ENCODE measurements around the gene CLCN1. TPM values are rescaled to one million over a fixed set of nuclear protein-coding genes. Genes with fewer than 3 reads are reported as not detected.

Gene CLCN1
- total RNA-seq, 1 donor from 2014 or later, result not detected

DNA sequence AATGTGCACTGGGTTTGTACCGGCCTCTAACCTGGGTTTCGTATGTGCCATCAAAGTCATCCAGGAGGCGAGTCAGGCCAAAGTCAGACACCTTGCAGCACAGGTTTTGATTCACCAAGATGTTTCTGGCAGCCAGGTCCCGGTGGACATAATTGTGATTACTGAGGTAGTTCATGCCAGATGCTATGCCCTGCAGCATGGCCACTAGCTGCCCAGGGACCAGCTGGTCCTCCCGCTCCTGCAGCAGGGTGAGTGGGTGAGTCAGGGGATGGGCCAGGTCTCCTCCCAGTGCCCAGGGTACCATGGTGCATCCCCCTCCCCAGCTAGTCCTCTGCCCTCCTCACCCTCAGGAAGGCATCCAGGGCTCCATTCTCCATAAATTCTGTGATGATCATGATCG, 78.9 kb downstream of the CLCN1 start:
- peaks cover 0 to 12% of the 10 kb centered on the region in 2 donors for H3K36me3 ChIP-seq
- H3K27me3 ChIP-seq, result no peaks in the 10 kb centered on the region
- intact Hi-C loops (cut with DNase I), result no loop called here
- H3K27ac ChIP-seq, result no peak overlapping the region
- DNase-seq (ENCODE audit: extremely low spot score in 2 of 2), result no peak
- H3K4me3 ChIP-seq, result no peak overlapping the region
- H3K9me3 ChIP-seq, result no peaks in the 10 kb centered on the region
- TF ChIP-seq POLR2A (IDR thresholded peaks at IDR 0.05), result no peak
- no peak for TF ChIP-seq POLR2AphosphoS5 (IDR thresholded peaks at IDR 0.05; ENCODE audit: insufficient read depth in 1 of 2, low read depth in 1 of 2)
- TF ChIP-seq, protein P1, sequence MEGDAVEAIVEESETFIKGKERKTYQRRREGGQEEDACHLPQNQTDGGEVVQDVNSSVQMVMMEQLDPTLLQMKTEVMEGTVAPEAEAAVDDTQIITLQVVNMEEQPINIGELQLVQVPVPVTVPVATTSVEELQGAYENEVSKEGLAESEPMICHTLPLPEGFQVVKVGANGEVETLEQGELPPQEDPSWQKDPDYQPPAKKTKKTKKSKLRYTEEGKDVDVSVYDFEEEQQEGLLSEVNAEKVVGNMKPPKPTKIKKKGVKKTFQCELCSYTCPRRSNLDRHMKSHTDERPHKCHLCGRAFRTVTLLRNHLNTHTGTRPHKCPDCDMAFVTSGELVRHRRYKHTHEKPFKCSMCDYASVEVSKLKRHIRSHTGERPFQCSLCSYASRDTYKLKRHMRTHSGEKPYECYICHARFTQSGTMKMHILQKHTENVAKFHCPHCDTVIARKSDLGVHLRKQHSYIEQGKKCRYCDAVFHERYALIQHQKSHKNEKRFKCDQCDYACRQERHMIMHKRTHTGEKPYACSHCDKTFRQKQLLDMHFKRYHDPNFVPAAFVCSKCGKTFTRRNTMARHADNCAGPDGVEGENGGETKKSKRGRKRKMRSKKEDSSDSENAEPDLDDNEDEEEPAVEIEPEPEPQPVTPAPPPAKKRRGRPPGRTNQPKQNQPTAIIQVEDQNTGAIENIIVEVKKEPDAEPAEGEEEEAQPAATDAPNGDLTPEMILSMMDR (IDR thresholded peaks at IDR 0.05), result no peak
- H3K4me1 ChIP-seq, result peaks cover 30% of the 10 kb centered on the region

GRCh38 chr7:143395187-143396149, 79.6 kb downstream of the CLCN1 start:
- Histone ChIP-seq H3K9me3 (no peaks in the 10 kb centered on the region), H3K4me1 (peaks cover 27% of the 10 kb centered on the region), H3K27me3 (no peaks in the 10 kb centered on the region), H3K4me3 (no peak overlapping the region), H3K36me3 (peaks cover 0 to 8% of the 10 kb centered on the region in 2 donors), H3K27ac (no peak overlapping the region)
- intact Hi-C loops (cut with DNase I), result no loop called here
- no peak for DNase-seq (ENCODE audit: extremely low spot score in 2 of 2)
- TF ChIP-seq, protein P1 (IDR thresholded peaks at IDR 0.05), result no peak
- TF ChIP-seq POLR2AphosphoS5 (IDR thresholded peaks at IDR 0.05; ENCODE audit: insufficient read depth in 1 of 2, low read depth in 1 of 2) (no peak), POLR2A (IDR thresholded peaks at IDR 0.05) (no peak)

DNA sequence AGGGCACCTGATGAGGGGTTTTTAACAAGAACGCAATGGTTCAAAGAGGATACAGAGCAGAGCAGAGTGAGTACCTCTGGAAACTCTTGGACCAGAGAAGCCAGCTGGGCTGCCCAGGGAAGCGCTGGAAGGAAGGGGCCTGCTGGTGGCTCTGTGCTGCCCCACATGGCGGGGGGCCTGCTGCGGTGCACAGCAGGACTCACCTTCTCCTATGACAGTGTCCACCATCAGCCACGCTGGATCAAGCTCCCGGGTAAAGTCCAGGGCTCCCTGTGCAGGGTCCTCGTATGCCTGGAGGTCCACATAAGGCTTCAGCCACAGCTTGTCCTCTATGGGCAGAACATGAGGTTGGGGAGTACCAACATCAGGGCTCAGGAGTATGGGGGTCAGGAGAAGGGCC, 80.3 kb downstream of the CLCN1 start:
- Histone ChIP-seq H3K4me1 (peaks cover 20% of the 10 kb centered on the region), H3K27ac (no peak overlapping the region), H3K9me3 (no peaks in the 10 kb centered on the region), H3K4me3 (no peak overlapping the region), H3K36me3 (peaks cover 0 to under 1% of the 10 kb centered on the region in 2 donors), H3K27me3 (no peaks in the 10 kb centered on the region)
- TF ChIP-seq POLR2AphosphoS5 (IDR thresholded peaks at IDR 0.05; ENCODE audit: insufficient read depth in 1 of 2, low read depth in 1 of 2) (no peak), POLR2A (IDR thresholded peaks at IDR 0.05) (no peak)
- TF ChIP-seq, protein P1 (IDR thresholded peaks at IDR 0.05), result no peak
- intact Hi-C loops (cut with DNase I), result no loop called here
- no peak for DNase-seq (ENCODE audit: extremely low spot score in 2 of 2)

DNA sequence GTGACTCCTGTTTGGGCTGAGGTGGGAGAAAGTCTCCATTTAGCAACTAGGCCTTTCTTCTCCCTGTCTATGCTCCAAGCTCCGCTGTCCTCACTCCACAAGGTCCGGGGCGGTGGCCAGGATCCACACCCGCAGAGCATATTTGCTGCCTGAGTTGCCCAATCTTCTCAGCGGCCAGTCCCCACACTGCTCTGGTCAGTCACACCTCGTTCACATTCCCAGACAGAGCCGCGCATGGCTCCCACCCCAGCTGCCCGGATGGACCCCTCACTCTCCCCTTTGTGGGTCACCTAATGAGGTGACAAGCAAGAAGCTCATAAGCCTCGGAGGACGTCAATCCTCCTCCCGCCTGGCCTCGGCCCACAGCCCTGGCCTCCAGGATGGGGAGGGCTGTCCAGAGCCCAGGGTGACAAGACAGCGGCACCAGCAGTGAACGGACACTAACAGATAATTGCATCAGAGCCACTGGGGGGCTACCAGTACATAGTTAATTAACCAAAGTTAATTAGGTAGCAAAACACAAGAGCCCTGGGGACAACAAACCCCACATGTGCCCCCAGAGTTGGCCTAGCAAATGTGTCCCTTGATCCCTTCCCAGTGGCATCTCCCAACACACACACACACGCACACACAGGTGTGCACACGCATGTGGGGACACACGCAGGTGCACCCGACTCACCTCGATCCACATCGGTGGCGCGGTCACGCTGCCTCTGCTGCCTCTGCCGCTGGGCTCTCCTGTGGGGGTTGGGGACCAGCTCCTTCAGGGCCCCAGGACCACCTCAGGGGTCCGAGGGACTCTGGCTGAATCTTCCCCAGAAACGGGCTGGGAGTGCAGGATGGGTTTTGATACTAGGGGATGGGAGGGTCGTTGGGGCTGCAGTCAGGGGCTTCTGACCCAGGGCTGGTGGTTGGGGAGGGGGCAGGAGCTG, 81.0 kb downstream of the CLCN1 start:
- TF ChIP-seq POLR2AphosphoS5 (IDR thresholded peaks at IDR 0.05; ENCODE audit: insufficient read depth in 1 of 2, low read depth in 1 of 2) (no peak), POLR2A (IDR thresholded peaks at IDR 0.05) (no peak)
- TF ChIP-seq, protein P1 (IDR thresholded peaks at IDR 0.05), result no peak
- H3K9me3 ChIP-seq, result no peaks in the 10 kb centered on the region
- no peaks in the 10 kb centered on the region for H3K36me3 ChIP-seq
- DNase-seq (ENCODE audit: extremely low spot score in 2 of 2), result peak in 1 of 2 donors; percentile 86
- no peaks in the 10 kb centered on the region for H3K27me3 ChIP-seq
- H3K4me3 ChIP-seq, result no peak overlapping the region
- no peak overlapping the region for H3K27ac ChIP-seq
- intact Hi-C loops (cut with DNase I), result no loop called here
- H3K4me1 ChIP-seq, result peaks cover 13% of the 10 kb centered on the region

All from vagina (tissue), 2 donors.